Measurements from ENCODE around the gene HTR2B.
"Not testable (repeated sequence)": the region's sequence is repeated elsewhere in the genome, so short reads cannot be mapped to it uniquely, and the experiment has no call there.

Gene HTR2B

DNA sequence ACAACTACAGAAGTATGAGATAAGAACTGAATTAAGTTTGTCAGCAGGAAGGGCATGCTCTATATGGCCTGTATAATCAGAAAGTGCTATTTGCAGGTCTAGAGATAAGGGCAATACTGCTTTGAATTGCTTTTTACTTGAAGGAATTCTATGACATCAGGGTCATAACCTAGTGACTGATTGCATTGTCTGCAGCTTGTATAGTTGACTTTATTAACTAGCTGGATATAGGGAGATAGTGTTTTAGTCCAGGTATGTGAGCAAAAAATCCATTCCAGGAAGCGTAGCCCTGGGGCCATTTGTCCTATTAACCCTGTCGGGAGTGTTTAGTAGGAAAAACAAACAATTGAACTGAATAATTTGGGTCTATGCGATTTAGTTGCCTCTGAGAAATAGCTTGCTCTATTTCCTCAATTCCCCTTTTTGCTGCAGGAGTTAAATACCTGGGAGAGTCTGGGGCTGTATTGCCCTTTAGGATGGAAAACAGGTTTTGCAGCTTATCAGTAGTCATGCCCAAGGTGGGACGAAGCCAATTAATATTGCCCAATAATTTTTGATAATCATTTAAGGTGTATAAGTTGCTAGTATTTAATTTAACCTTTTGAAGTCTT, 30.0 kb downstream of the HTR2B start:
- Mint-ChIP-seq H3K4me3 (no peak overlapping the region), H3K27ac (no peak overlapping the region), H3K27me3 (no peaks in the 10 kb centered on the region), H3K36me3 (peaks cover 68% of the 10 kb centered on the region), H3K9me3 (peaks cover 18% of the 10 kb centered on the region), H3K4me1 (no peaks in the 10 kb centered on the region)
- CTCF ChIA-PET, result interaction anchor here (1.7 kb wide), 1 partner anchor 9 kb away, joined by 8 read pairs; no protein-coding TSS in a partner anchor
- DNase-seq, result no peak

DNA sequence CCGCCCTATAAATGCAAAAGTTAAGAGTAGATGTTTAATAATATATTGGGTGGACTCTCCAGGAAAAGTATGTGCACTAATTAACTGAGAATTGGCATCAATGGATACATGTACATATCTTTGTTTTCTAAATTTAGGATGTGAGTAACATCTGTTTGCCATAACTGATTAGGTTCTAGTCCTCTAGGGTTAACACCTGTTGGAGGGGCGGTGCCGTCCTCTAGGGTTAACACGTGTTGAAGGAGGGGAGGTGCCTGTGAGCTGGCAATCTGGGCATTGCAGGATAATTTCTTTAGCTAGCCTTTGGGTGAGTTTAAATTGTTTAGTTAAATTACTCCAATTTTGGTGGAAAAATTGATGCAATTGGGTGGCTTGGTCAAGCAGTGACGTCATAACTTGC, 30.9 kb downstream of the HTR2B start:
- no peak for DNase-seq
- CTCF ChIA-PET, result no interaction called here
- H3K9me3 Mint-ChIP-seq, result peaks cover 9% of the 10 kb centered on the region
- no peak overlapping the region for H3K4me3 Mint-ChIP-seq
- H3K36me3 Mint-ChIP-seq, result peaks cover 62% of the 10 kb centered on the region
- no peaks in the 10 kb centered on the region for H3K27me3 Mint-ChIP-seq
- H3K27ac Mint-ChIP-seq, result no peak overlapping the region
- H3K4me1 Mint-ChIP-seq, result no peaks in the 10 kb centered on the region

DNA sequence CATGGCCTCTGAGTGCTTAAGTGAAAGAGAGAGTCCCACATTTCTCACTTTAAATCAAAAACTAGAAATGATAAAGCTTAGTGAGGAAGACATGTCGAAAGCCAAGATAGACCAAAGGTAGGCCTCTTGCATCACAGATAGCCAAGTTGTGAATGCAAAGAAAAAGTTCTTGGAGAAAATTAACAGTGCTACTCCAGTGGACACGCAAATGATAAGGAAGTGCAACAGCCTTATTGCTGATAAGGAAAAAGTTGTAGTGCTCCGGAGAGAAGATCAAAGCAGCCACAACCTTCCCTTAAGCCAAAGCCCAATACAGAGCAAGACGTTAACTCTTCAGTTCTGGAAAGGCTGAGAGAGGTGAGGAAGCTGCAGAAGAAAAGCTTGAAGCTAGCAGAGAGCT, 36.1 kb downstream of the HTR2B start:
- Mint-ChIP-seq H3K27ac (no peak overlapping the region), H3K4me1 (no peaks in the 10 kb centered on the region), H3K27me3 (no peaks in the 10 kb centered on the region), H3K4me3 (no peak overlapping the region), H3K9me3 (no peaks in the 10 kb centered on the region), H3K36me3 (peaks cover 47% of the 10 kb centered on the region)
- no peak for DNase-seq
- CTCF ChIA-PET, result interaction anchor here (2.3 kb wide), 1 partner anchor 16 kb away, joined by 5 read pairs; no protein-coding TSS in a partner anchor

DNA sequence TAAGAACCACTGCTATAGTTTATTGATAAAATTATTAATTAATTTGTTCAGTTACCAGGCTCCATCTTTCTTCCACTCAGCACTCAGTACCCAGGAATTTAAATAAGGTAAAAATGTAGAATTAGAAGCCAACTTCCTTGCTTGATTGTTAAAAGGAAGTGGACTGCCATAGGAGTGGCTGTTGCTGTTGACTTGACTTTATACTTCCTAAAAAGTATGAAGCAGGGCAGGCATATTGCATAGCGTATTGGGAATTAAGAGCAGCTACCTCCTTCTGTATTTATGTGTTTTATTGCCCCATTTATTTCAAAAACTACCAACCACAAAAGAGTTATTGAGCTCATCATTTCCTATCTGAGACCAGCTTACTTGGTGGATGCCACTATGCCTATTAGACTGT, 40.3 kb downstream of the HTR2B start:
- Mint-ChIP-seq H3K36me3 (peaks cover 41% of the 10 kb centered on the region), H3K27me3 (no peaks in the 10 kb centered on the region)

DNA sequence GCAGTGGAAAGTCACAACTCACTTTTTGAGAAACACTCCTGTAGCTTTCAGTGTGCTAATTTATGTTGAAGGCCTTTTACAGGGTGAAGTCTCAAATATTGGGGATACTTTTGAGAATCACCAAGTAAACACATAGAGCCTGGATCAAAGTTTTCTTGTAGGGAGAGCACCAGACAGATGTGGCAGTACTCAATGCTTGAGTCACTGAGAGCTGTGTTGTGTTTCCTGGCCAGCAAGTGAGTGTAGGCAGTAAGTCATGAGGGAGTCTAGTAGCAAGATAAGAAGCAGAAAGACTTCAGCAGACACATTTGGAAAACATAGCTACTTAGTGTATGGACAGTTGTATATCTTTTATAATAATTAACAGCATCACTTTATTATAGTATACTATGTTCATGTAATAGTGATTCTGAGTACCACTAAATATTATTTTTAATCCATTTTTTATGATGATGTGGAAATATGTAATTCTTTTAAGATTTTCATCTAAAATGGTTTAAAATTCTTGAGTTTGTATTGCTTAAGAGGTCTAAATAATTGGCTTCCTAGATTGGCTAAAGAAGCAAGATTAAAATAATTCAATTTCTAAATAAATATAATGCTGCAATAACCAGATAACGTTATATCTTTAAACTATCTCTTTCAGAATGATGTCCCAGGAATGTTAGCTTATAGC, 55.3 kb downstream of the HTR2B start:
- CTCF ChIA-PET, result interaction anchor here (0.8 to 1.7 kb wide), 3 partner anchors 11 to 19 kb away, joined by 3 to 12 read pairs (median 3); no protein-coding TSS in a partner anchor
- Mint-ChIP-seq H3K4me3 (no peak overlapping the region), H3K36me3 (peaks cover 35% of the 10 kb centered on the region), H3K9me3 (no peaks in the 10 kb centered on the region), H3K27me3 (no peaks in the 10 kb centered on the region), H3K27ac (no peak overlapping the region), H3K4me1 (no peaks in the 10 kb centered on the region)
- DNase-seq, result no peak

More for the DNA sequence above, 40.3 kb downstream of the HTR2B start:
- DNase-seq, result no peak
- H3K27ac Mint-ChIP-seq, result no peak overlapping the region
- CTCF ChIA-PET, result no interaction called here
- H3K4me3 Mint-ChIP-seq, result no peak overlapping the region
- H3K4me1 Mint-ChIP-seq, result no peaks in the 10 kb centered on the region
- H3K9me3 Mint-ChIP-seq, result no peaks in the 10 kb centered on the region

DNA sequence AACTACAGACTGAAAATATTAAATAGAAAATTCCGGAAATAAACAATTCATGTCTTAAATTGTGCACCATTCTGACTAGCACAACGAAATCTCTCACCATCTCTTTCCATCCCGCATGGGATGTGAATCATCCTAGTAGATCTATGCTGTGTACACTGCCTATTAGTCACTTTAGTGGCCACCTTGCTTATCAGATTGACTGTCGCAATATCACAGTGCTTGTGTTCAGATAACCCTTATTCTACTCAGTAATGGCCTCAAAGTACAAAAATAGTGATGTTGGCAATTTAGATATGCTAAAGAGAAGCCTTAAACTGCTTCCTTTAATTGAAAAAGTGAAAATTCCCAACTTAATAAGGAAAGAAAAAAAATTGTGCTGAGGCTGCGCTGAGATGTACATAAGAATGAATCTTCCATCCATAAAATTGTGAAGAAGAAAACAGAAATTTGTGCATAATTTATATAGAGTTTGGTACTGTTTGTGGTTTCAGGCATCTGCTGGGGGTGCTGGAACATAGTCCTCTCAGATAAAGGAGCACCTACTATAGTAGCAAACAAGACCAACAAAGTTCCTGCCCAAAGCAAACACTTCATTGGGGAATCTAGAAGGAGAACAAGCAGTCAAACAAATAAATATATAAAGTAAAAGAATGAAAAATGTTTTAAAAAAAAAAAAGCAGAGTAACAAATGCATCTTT, 56.2 kb downstream of the HTR2B start:
- no peak for DNase-seq
- Mint-ChIP-seq H3K9me3 (no peaks in the 10 kb centered on the region), H3K4me1 (no peaks in the 10 kb centered on the region), H3K4me3 (no peak overlapping the region), H3K27ac (no peak overlapping the region), H3K36me3 (peaks cover 39% of the 10 kb centered on the region), H3K27me3 (no peaks in the 10 kb centered on the region)
- CTCF ChIA-PET, result interaction anchor here (1.1 to 1.7 kb wide), 2 partner anchors 16 kb away, joined by 8 to 12 read pairs; no protein-coding TSS in a partner anchor

DNA sequence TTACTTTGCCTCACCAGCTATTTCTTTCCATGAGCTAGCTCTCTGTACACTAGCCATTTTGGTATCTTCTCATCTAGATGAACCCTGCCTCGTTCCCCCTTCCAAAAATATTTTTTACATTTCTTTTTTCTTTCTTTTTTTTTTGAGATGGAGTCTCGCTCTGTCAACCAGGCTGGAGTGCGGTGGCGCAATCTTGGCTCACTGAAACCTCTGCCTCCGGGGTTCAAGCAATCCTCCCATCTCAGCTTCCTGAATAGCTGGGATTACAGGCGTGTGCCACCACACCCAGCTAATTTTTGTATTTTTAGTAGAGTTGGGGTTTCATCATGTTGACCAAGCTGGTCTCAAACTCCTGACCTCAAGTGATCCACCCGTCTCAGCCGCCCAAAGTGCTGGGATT, 57.3 kb downstream of the HTR2B start:
- H3K9me3 Mint-ChIP-seq, H3K27ac Mint-ChIP-seq, H3K27me3 Mint-ChIP-seq, H3K4me1 Mint-ChIP-seq, DNase-seq, H3K4me3 Mint-ChIP-seq: not testable (repeated sequence)
- H3K36me3 Mint-ChIP-seq, result peaks cover 41% of the 10 kb centered on the region
- CTCF ChIA-PET, result interaction anchor here (1.1 kb wide), 1 partner anchor 15 kb away, joined by 8 read pairs; no protein-coding TSS in a partner anchor

DNA sequence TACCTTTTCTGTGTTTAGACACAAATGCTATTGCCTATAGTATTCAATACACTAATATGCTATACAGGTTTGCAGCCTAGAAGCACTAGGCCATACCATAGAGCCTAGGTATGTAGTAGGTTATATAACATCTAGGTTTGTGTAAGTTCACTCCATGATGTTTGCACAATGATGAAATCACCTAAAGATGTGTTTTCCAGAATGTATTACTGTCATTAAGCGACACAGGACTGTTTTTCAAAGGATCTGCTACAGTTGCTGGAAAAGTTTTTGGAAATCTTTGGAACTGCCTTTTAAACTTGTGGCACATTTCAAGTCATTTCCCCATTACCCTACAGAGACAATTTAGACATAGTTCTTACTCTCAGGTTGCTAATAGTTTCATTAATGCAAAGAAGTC, 58.9 kb downstream of the HTR2B start:
- Mint-ChIP-seq H3K36me3 (peaks cover 43% of the 10 kb centered on the region), H3K27ac (no peak overlapping the region)
- CTCF ChIA-PET, result interaction anchor here (2.2 kb wide), 1 partner anchor 13 kb away, joined by 6 read pairs; no protein-coding TSS in a partner anchor

DNA sequence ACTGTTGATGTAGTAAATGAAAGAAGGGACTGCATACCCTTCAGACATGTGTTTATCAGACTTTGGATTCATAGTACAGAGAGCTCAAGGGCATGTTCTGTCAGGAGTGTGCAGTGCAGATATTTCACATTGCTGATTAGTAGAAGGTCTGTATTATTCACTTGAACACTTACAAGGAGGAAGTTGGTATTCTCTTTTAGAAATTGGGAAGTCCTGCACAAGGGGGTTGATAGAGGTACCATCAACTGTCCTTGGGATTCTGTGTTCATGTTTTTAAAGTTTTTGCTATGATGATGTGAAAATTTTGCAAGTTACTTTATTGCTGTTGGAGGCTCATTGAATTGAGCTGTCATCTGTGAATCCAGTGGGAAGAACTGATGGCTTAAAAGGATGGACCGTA, 61.5 kb downstream of the HTR2B start:
- Mint-ChIP-seq H3K9me3 (no peaks in the 10 kb centered on the region), H3K4me3 (no peak overlapping the region), H3K27me3 (no peaks in the 10 kb centered on the region), H3K27ac (no peak overlapping the region), H3K36me3 (peaks cover 37% of the 10 kb centered on the region), H3K4me1 (peaks cover 20% of the 10 kb centered on the region)
- CTCF ChIA-PET, result interaction anchor here (1.4 kb wide), 1 partner anchor 10 kb away, joined by 4 read pairs; no protein-coding TSS in a partner anchor
- no peak for DNase-seq

More for the DNA sequence above, 58.9 kb downstream of the HTR2B start:
- no peak overlapping the region for H3K4me3 Mint-ChIP-seq
- no peaks in the 10 kb centered on the region for H3K9me3 Mint-ChIP-seq
- no peak for DNase-seq
- no peaks in the 10 kb centered on the region for H3K27me3 Mint-ChIP-seq
- H3K4me1 Mint-ChIP-seq, result no peaks in the 10 kb centered on the region

DNA sequence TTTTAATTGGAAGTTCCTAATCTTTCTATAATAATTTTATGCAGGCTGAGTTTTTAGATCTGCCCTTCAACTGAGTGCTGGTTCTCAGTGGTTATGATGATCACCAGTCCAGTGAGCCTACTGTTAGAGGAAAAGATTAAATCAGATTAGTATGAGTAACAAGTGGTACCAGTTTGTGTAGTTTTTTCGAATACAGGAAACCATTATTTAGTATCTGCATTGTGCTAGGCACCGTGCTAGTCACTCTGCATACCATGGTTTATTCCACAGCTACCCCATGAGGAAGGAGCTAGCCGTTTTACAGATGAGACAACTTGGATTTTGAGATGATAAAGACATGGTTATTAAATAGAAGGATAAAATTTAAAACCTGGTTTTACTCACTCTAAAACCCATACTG, 62.1 kb downstream of the HTR2B start:
- Mint-ChIP-seq H3K36me3 (peaks cover 33% of the 10 kb centered on the region), H3K27me3 (no peaks in the 10 kb centered on the region), H3K9me3 (no peaks in the 10 kb centered on the region), H3K27ac (no peak overlapping the region), H3K4me1 (peaks cover 26% of the 10 kb centered on the region), H3K4me3 (no peak overlapping the region)
- CTCF ChIA-PET, result interaction anchor here (1.4 kb wide), 1 partner anchor 10 kb away, joined by 4 read pairs; no protein-coding TSS in a partner anchor
- no peak for DNase-seq

DNA sequence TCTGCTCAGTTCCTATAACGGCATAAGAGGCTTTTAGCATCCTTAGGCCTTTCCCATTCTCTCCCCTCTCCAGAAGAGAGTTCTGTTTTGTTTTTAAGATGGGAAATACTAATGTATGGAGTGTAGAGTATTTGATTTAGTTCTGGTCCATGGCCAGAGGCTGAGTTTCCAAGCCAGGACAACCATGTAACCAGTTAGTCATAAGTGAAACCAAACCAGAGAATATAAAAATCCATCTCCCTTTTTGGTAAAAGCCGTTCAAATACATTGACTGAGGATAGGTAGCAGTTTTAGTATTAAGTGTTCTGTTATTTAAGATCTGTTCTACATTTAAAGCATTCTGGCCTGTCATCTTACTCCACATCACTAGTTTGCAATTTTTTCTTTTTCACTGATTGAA, 65.1 kb downstream of the HTR2B start:
- Mint-ChIP-seq H3K9me3 (no peaks in the 10 kb centered on the region), H3K4me1 (peaks cover 34% of the 10 kb centered on the region), H3K4me3 (no peak overlapping the region), H3K27ac (no peak overlapping the region), H3K36me3 (peaks cover 25% of the 10 kb centered on the region), H3K27me3 (peaks cover 3% of the 10 kb centered on the region)
- no peak for DNase-seq
- CTCF ChIA-PET, result no interaction called here

DNA sequence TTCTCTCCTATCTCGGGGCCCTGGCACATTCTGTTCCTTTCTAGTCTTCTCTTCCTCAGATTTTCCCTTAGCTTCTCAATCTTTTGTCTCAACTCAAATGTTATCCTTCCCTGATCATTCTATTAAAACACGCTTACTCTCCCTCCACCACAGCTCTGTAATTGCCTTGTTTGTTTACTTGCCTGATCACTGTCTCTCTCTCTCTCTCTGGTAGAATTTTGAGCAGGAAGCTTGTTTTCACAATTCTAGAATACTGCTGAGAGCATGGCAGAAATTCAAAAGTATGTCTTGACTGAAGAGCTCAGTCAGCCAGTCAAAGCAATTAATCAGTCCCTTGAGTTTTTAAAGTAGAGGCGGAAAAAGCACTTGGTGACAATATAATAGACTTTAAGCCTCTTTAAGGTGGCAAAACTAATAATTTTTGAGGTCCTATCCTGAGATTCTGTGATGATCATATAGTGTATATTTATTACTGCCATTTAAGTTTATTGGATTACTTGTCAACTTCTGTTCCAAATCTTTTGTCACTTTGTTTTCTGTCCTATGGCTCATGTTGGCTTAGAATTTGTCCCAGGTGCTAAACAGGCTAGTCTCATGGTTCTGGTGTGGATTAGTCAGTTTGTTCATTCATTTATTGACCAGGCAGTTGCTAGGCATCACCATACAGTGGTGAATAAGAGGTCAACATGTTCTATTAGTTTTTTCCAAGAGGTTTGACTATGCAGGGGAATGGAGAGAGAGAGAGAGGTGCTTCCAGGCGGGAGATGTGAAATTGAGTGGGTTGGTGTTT, 65.9 kb downstream of the HTR2B start:
- no peaks in the 10 kb centered on the region for H3K9me3 Mint-ChIP-seq
- H3K36me3 Mint-ChIP-seq, result peaks cover 20% of the 10 kb centered on the region
- CTCF ChIA-PET, result interaction anchor here (1.0 to 1.5 kb wide), 4 partner anchors 11 to 352 kb away, joined by 3 read pairs; no protein-coding TSS in a partner anchor
- H3K27ac Mint-ChIP-seq, result no peak overlapping the region
- no peak for DNase-seq
- H3K27me3 Mint-ChIP-seq, result peaks cover 8% of the 10 kb centered on the region
- H3K4me1 Mint-ChIP-seq, result peaks cover 38% of the 10 kb centered on the region
- H3K4me3 Mint-ChIP-seq, result peak overlapping the region; percentile 17
